K562 (cell line): ENCODE measurements around the gene PPP2R3B. TPM values are rescaled to one million over a fixed set of nuclear protein-coding genes. Genes with fewer than 3 reads are reported as not detected.

Experiments used
- ATAC-seq: fragments of 200-7000 bp; cut with Tn5 transposase; 3 replicates; pipeline ENCODE4 v1.9.1; 2020; ENCODE audit warnings: moderate library complexity
- BruUV-seq: library from RNA; stranded (reverse); fragments of 400-500 nt; replicated peaks from 2 replicates; lab custom pipeline; 2021; lab: Mats Ljungman, UMichigan
- CTCF ChIA-PET: fragments of 300-600 bp; formaldehyde crosslinking; extraction: SDS; loops from one replicate; lab custom pipeline; 2021; ENCODE audit warnings: low intra/inter-chr PET ratio; lab: Yijun Ruan, JAX
- POLR2A ChIA-PET: fragments of 300-600, 350-650 bp; sonication (Branson Sonifier 250); formaldehyde crosslinking; extraction: SDS; loops from one replicate; lab custom pipeline; 2021; ENCODE audit warnings: antibody characterized with exemption, inconsistent platforms; lab: Yijun Ruan, JAX
- DNase-seq, 4 experiments: peaks; one replicate each; pipeline versions ENCODE4 v3.0.0 to v3.0.0-alpha.2; 2011 to 2018; ENCODE audit warnings: low spot score in 3 of 4, mixed read lengths in 3 of 4; ENCODE audit errors: extremely low read depth in 1 of 4
- FAIRE-seq: peaks from 2 replicates; lab custom pipeline; 2011; peaks lifted over from hg19 to GRCh38; lab: Jason Lieb, UNC
- H2AFZ ChIP-seq: 2 replicates; pipeline ENCODE4 v1.6.0; 2011; ENCODE audit warnings: low read depth, low read length, control low read depth, inconsistent platforms
- H3K27ac ChIP-seq: fragments of 200-600 bp; 3 replicates; pipeline ENCODE4 v1.8.0; 2011; ENCODE audit warnings: low read depth, mild to moderate bottlenecking, control low read depth, inconsistent platforms, low read length, moderate library complexity, mixed read lengths; ENCODE audit errors: extremely low read depth
- H3K27me3 ChIP-seq, 2 experiments: fragments of 300-600 bp in 1 of 2; 2 replicates in 1 of 2; 3 replicates in 1 of 2; pipeline versions ENCODE4 v1.6.0 to v1.8.0; 2011; ENCODE audit warnings: inconsistent platforms in 2 of 2, low read length in 2 of 2, mild to moderate bottlenecking in 1 of 2, mixed read lengths in 1 of 2, moderate library complexity in 1 of 2; ENCODE audit not compliant: control insufficient read depth in 2 of 2, insufficient read depth in 2 of 2
- H3K36me3 ChIP-seq: fragments of 300-600 bp; 3 replicates; pipeline ENCODE4 v1.8.0; 2011; ENCODE audit warnings: mild to moderate bottlenecking, low read length, inconsistent platforms; ENCODE audit not compliant: control insufficient read depth, insufficient read depth
- H3K4me1 ChIP-seq, 2 experiments: fragments of 200-600 bp in 1 of 2; replicated peaks in 1 of 2; 2 replicates in 1 of 2; 3 replicates in 1 of 2; pipeline versions ENCODE4 v1.5.1 to v1.8.0; 2011; ENCODE audit warnings: inconsistent platforms in 2 of 2, low read length in 2 of 2, mild to moderate bottlenecking in 1 of 2, mixed read lengths in 1 of 2, moderate library complexity in 1 of 2; ENCODE audit not compliant: control insufficient read depth in 2 of 2, insufficient read depth in 2 of 2
- H3K4me2 ChIP-seq: 2 replicates; pipeline ENCODE4 v1.6.1; 2011; ENCODE audit warnings: low read length, control low read depth, inconsistent platforms, mixed read lengths; ENCODE audit not compliant: insufficient read depth
- H3K4me3 ChIP-seq: fragments of 200-600 bp; sonication (generic), shearing (Covaris generic); 2 replicates; pipeline ENCODE4 v1.5.1; 2016; ENCODE audit warnings: control low read depth, inconsistent platforms
- H3K79me2 ChIP-seq: fragments of 200-600 bp; 3 replicates; pipeline ENCODE4 v1.8.0; 2011; ENCODE audit warnings: low read length, inconsistent platforms; ENCODE audit not compliant: control insufficient read depth, insufficient read depth
- H3K9ac ChIP-seq, 2 experiments: 2 replicates each; pipeline versions ENCODE4 v1.6.0 to v1.6.1; 2011; ENCODE audit warnings: low read depth in 2 of 2, low read length in 2 of 2, control low read depth in 1 of 2, inconsistent platforms in 1 of 2, mild to moderate bottlenecking in 1 of 2, mixed read lengths in 1 of 2; ENCODE audit not compliant: insufficient read depth in 1 of 2
- H3K9me1 ChIP-seq: one replicate; pipeline ENCODE4 v1.6.0; 2011; ENCODE audit warnings: inconsistent platforms, mild to moderate bottlenecking, low read length, moderate library complexity; ENCODE audit not compliant: control insufficient read depth, insufficient read depth
- H3K9me3 ChIP-seq: replicated peaks from 2 replicates; pipeline ENCODE4 v1.5.1; 2011; ENCODE audit warnings: low read depth, low read length, inconsistent platforms; ENCODE audit not compliant: control insufficient read depth, insufficient read depth
- H4K20me1 ChIP-seq: replicated peaks from 2 replicates; pipeline ENCODE4 v1.6.1; 2011; ENCODE audit warnings: low read length, inconsistent platforms, mixed read lengths; ENCODE audit not compliant: control insufficient read depth, insufficient read depth
- COPS2 ChIP-seq: fragments of 450-650 bp; conservative IDR thresholded peaks from 2 replicates; pipeline ENCODE4 v1.6.1; 2016; ENCODE audit warnings: mild to moderate bottlenecking, moderate library complexity
- GTF2B ChIP-seq: IDR thresholded peaks from 2 replicates; pipeline ENCODE4 v1.6.1; 2011; ENCODE audit not compliant: insufficient read length; ENCODE audit errors: extremely low read depth
- HNRNPL ChIP-seq: fragments of 200-400 bp; formaldehyde crosslinking; IDR thresholded peaks from 2 replicates; pipeline ENCODE4 v1.6.1; 2017; ENCODE audit warnings: low read depth, mild to moderate bottlenecking, low read length
- MEF2A ChIP-seq: IDR thresholded peaks from 2 replicates; pipeline ENCODE4 v1.6.1; 2011; ENCODE audit warnings: low read depth, mild to moderate bottlenecking, low read length, moderate library complexity; ENCODE audit not compliant: control insufficient read depth
- NFYB ChIP-seq: IDR thresholded peaks from 2 replicates; pipeline ENCODE4 v1.6.1; 2011; ENCODE audit warnings: mild to moderate bottlenecking, moderate library complexity; ENCODE audit not compliant: insufficient read length; ENCODE audit errors: extremely low read depth
- TGIF2 ChIP-seq: sonication (generic); formaldehyde crosslinking; IDR thresholded peaks from 2 replicates; pipeline ENCODE4 v1.8.1; 2022; ENCODE audit warnings: mild to moderate bottlenecking, missing genetic modification reagents, moderate library complexity
- ZBED1 ChIP-seq: IDR thresholded peaks from 2 replicates; pipeline ENCODE4 v1.6.1; 2014
- ZNF224 ChIP-seq: sonication (generic); formaldehyde crosslinking; IDR thresholded peaks from 2 replicates; pipeline ENCODE4 v1.8.0; 2022; ENCODE audit warnings: mild to moderate bottlenecking, missing genetic modification reagents
- ZNF23 ChIP-seq: fragments of 250-450 bp; sonication (Bioruptor Pico); IDR thresholded peaks from 2 replicates; pipeline ENCODE4 v1.4.0; 2020; ENCODE audit warnings: mild to moderate bottlenecking
- WGBS: fragments of 100-300 bp; shearing (Covaris generic); methylation state at CpG from one replicate; pipeline ENCODE4 v1.1.6; 2016; ENCODE audit warnings: low coverage, mixed read lengths; ENCODE audit not compliant: insufficient coverage; ENCODE audit errors: missing lambda C conversion rate; 5-methylcytosine and 5-hydroxymethylcytosine counted together
- in situ Hi-C: fragments of 300-500 bp; cut with MboI; formaldehyde crosslinking; loops from 4 replicates; pipeline ENCODE4 v1.15.0; 2018; ENCODE audit warnings: inconsistent platforms, mixed read lengths
- intact Hi-C: fragments of 100-400 bp; cut with micrococcal nuclease; formaldehyde crosslinking; loops from 2 replicates; pipeline ENCODE4 v1.14.2; 2022
- polyA plus RNA-seq, 8 experiments: library from polyadenylated mRNA; depleted of rRNA in 4 of 8; stranded (reverse) in 5 of 8; unstranded in 3 of 8; fragments of >200 nt; fragmentation: Nextera tagmentation in 2 of 8; fragmentation: Illumina TruSeq in 1 of 8; extraction: Ambion mirVana in 2 of 8; extraction: Trizol in 1 of 8; gene quantifications; 2 replicates each; pipeline versions ENCODE4 v1.2.1 to v1.2.3, GENCODE V29; 2011 to 2014; ENCODE audit warnings: inconsistent platforms in 1 of 8, missing spikeins in 1 of 8
- total RNA-seq, 7 experiments: library from RNA; depleted of rRNA in 6 of 7; stranded (reverse); fragments of >200 nt in 6 of 7; fragmentation: Illumina TruSeq in 2 of 7; extraction: Trizol in 2 of 7; gene quantifications; 2 replicates each; pipeline versions ENCODE4 v1.2.1 to v1.2.3, GENCODE V29; 2011 to 2021; ENCODE audit warnings: low replicate concordance in 1 of 7

PPP2R3B gene
- total and polyA plus RNA-seq, 9 of the 15 experiments (the other 6 are each of a cell fraction or from before 2014, with no cell fraction given): 0.04 to 18.2 (median 8.2) TPM; not detected in 1

GRCh38 chrX:425056-425455 lies 38.3 kb upstream of the PPP2R3B start:
- H3K4me2 ChIP-seq: no peak overlapping the region
- H3K36me3 ChIP-seq: no peaks in the 10 kb centered on the region
- no TSS peak for BruUV-seq
- no peak overlapping the region for H2AFZ ChIP-seq
- TF ChIP-seq TGIF2 (CRISPR knock-in tag) (no peak), NFYB (no peak), MEF2A (no peak), GTF2B (no peak), ZNF224 (CRISPR knock-in tag) (no peak), ZBED1 (no peak), COPS2 (no peak), ZNF23 (CRISPR knock-in tag) (no peak), HNRNPL (no peak)
- H3K4me3 ChIP-seq: no peak overlapping the region
- ChIA-PET CTCF (no interaction called here), POLR2A (no interaction called here)
- intact Hi-C loops: no loop called here
- no peak overlapping the region for H3K9ac ChIP-seq
- no peak for FAIRE-seq
- in situ Hi-C loops: no loop called here
- no peak for DNase-seq
- H3K27ac ChIP-seq: no peak overlapping the region
- H3K9me3 ChIP-seq: no peaks in the 10 kb centered on the region
- 9% methylated on average over 15 of the region's 20 CpGs for WGBS
- H3K9me1 ChIP-seq: no peaks in the 10 kb centered on the region
- H3K4me1 ChIP-seq: peaks cover 0 to 17% of the 10 kb centered on the region in 2 experiments; a peak in 2 of 5 replicates
- peaks cover 9 to 37% of the 10 kb centered on the region in 2 experiments; a peak in 3 of 5 replicates for H3K27me3 ChIP-seq
- no peaks in the 10 kb centered on the region for H3K79me2 ChIP-seq
- ATAC-seq: no peak
- H4K20me1 ChIP-seq: no peaks in the 10 kb centered on the region
